Heart left ventricle (tissue), 13 donors: ENCODE measurements around the gene SRBD1.

ENCODE experiments used
- CTCF ChIP-seq, 12 donors: fragments of 200-600 bp; sonication (generic) in 4 of 12; IDR thresholded peaks; one replicate each; pipeline versions ENCODE4 v1.5.0 to v1.8.0; 2018 to 2022; ENCODE audit warnings: antibody characterized with exemption in 12 of 12, mild to moderate bottlenecking in 5 of 12
- POLR2A ChIP-seq, 2 donors: fragments of 450-650 bp; IDR thresholded peaks; one replicate each; pipeline ENCODE4 v1.6.1; 2017; ENCODE audit warnings: antibody characterized with exemption in 2 of 2, mild to moderate bottlenecking in 2 of 2, moderate library complexity in 2 of 2
- donor health status: ischemic (EF 13 %, LVEDD 7.1; RV severe dilation, severe dysfunction).
- donor health status: DM: no; HTN: yes; CAD: no.
- donor health status: DM: no; HTN: no; CAD: no.
- donor health status: ischemic (EF 25% LVEDD 6.9; RV normal size, moderate dysfunction).
- donor health status: ischemic (EF 25% LVEDD 5.7; RV mildly dilated, moderate dysfunction).
- donor health status: ischemic (EF 35%, LVEDD 5.7; RV mildly dilated, moderate dysfunction).
- donor health status: nonischemic (EF 11% LVEDD 7.7; RV severe dilation, severe dysfunction).
- donor health status: DM: yes; HTN: yes; CAD: no.
- donor health status: PGD.
- donor health status: ischemic (EF 29% LVEDD 5.4; RV normal size, mild dysfunction).
- donor health status: nonischemic (EF 23%, LVEDD 6.1; RV moderate dilation, normal function).

- TF ChIP-seq CTCF (IDR thresholded peaks at IDR 0.05) (no peak), POLR2A (IDR thresholded peaks at IDR 0.05) (no peak)
Measured at GRCh38 chr2:45647356-45647755, 36.3 kb upstream of the SRBD1 start.
